CD4-positive, CD25-positive, alpha-beta regulatory T cell (primary cell): ENCODE measurements around the gene JMJD4. TPM values are rescaled to one million over a fixed set of nuclear protein-coding genes. Genes with fewer than 3 reads are reported as not detected.
A peak's percentile ranks its signal among the peaks of the same experiment; 100 is the strongest.

ENCODE experiments used
- ATAC-seq, 2 donors: fragments of 150-1000 bp; cut with Tn5 transposase; one replicate each; pipeline ENCODE4 v1.10.0; 2021; ENCODE audit warnings: low read depth in 2 of 2, moderate number of reproducible peaks in 2 of 2, moderate library complexity in 1 of 2
- DNase-seq, 3 donors: peaks; one replicate each; pipeline versions ENCODE4 v3.0.0 to v3.0.0-alpha.2; 2012 to 2022; ENCODE audit warnings: mixed read lengths in 1 of 3
- H3K27ac ChIP-seq: one replicate; pipeline ENCODE4 v1.7.0; 2013; ENCODE audit warnings: mild to moderate bottlenecking, low read length; ENCODE audit not compliant: insufficient read depth, poor library complexity, severe bottlenecking
- H3K27me3 ChIP-seq: one replicate; pipeline ENCODE4 v1.7.0; 2013; ENCODE audit warnings: low read length; ENCODE audit not compliant: control insufficient read depth, insufficient read depth
- H3K36me3 ChIP-seq: one replicate; pipeline ENCODE4 v1.7.0; 2013; ENCODE audit warnings: mild to moderate bottlenecking, low read length, moderate library complexity; ENCODE audit not compliant: control insufficient read depth, insufficient read depth
- H3K4me1 ChIP-seq: 2 replicates; pipeline ENCODE4 v1.7.0; 2013; ENCODE audit warnings: mild to moderate bottlenecking, low read length; ENCODE audit not compliant: insufficient read depth, control insufficient read depth, poor library complexity, severe bottlenecking
- H3K4me3 ChIP-seq: one replicate; pipeline ENCODE4 v1.7.0; 2013; ENCODE audit warnings: low read depth, mild to moderate bottlenecking, low read length, moderate library complexity
- H3K9me3 ChIP-seq, 2 experiments: 1 replicate in 1 of 2; 2 replicates in 1 of 2; pipeline ENCODE4 v1.7.0; 2013; ENCODE audit warnings: low read length in 2 of 2, mild to moderate bottlenecking in 1 of 2, moderate library complexity in 1 of 2; ENCODE audit not compliant: control insufficient read depth in 2 of 2
- H3K27ac Mint-ChIP-seq, 3 donors: one replicate each; pipeline ENCODE4 v1.8.0; 2020 to 2022; ENCODE audit warnings: mild to moderate bottlenecking in 3 of 3, mixed read lengths in 3 of 3, moderate library complexity in 2 of 3
- H3K27me3 Mint-ChIP-seq: one replicate; pipeline ENCODE4 v1.8.0; 2022; ENCODE audit warnings: mild to moderate bottlenecking, mixed read lengths
- H3K36me3 Mint-ChIP-seq: one replicate; pipeline ENCODE4 v1.8.0; 2020; ENCODE audit warnings: mixed read lengths
- H3K4me1 Mint-ChIP-seq, 4 donors: one replicate each; pipeline ENCODE4 v1.8.0; 2020 to 2022; ENCODE audit warnings: mixed read lengths in 4 of 4, mild to moderate bottlenecking in 1 of 4
- H3K4me3 Mint-ChIP-seq, 4 donors: one replicate each; pipeline ENCODE4 v1.8.0; 2020 to 2022; ENCODE audit warnings: mild to moderate bottlenecking in 4 of 4, mixed read lengths in 4 of 4, moderate library complexity in 3 of 4
- H3K9me3 Mint-ChIP-seq, 7 donors: one replicate each; pipeline ENCODE4 v1.8.0; 2020 to 2022; ENCODE audit warnings: mixed read lengths in 7 of 7, mild to moderate bottlenecking in 3 of 7, moderate library complexity in 2 of 7
- polyA plus RNA-seq, 4 donors: library from polyadenylated mRNA; unstranded; fragments of 300-500 nt; fragmentation: Illumina TruSeq; gene quantifications; one replicate each; pipeline ENCODE4 v1.2.3, GENCODE V29; 2021
- total RNA-seq: library from RNA; stranded (reverse); gene quantifications from one replicate; pipeline ENCODE4 v1.2.3, GENCODE V29; 2022

The JMJD4 gene
- total and polyA plus RNA-seq, 5 donors from 2014 or later: 9.7 to 28.9 (median 26.5) TPM

DNA sequence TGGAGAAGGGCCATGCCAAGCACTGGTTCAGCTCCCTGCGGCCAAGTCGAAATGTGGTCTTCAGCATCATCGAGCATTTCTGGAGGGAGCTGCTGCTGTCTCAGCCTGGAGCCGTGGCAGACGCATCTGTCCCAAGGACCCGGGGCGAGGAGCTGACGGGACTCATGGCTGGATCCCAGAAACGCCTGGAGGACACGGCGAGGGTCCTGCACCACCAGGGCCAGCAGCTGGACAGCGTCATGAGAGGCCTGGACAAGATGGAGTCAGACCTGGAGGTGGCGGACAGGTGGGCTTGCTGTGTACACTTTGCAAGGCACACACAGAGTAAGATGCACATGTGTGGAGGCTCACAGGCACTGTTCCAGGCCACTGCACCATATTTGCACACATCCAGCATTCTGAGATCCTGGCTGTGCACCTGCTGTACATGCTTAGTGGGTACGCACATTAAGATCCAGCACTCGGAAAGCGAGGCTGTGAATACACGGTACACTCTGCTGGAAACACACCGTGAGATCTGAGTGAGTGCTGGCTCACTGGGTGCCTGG is 12.9 kb upstream of the JMJD4 start:
- Mint-ChIP-seq H3K27me3 (no peaks in the 10 kb centered on the region), H3K36me3 (peaks cover 13% of the 10 kb centered on the region), H3K27ac (peak overlapping the region in 1 of 3 donors; percentile 55), H3K4me1 (peaks cover 18 to 61% (median 27%) of the 10 kb centered on the region in 4 donors), H3K9me3 (no peaks in the 10 kb centered on the region), H3K4me3 (no peak overlapping the region)
- Histone ChIP-seq H3K27ac (no peak overlapping the region), H3K36me3 (peaks cover 31% of the 10 kb centered on the region), H3K4me1 (peaks cover 22% of the 10 kb centered on the region), H3K27me3 (no peaks in the 10 kb centered on the region), H3K9me3 (no peaks in the 10 kb centered on the region), H3K4me3 (no peak overlapping the region)
- DNase-seq: no peak
- ATAC-seq: no peak

DNA sequence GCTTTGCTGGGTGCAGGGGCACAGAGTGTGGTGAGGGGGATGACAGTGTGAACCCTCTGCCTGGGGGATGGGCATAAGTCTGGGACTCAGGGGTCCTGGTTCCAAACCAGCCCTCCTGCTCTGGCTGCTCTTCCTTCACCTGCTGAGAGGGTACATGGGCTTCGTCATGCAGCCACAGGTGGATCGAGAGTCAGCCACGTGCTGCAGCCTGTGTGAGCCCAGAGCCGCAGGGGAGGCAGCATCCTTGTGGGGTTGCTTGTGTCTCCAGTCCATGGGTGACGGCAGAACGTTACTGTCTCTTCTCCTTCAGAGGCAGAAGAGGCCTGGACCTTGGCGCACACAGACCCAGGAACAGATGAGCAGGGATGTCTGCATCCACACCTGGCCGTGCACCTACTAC is 12.3 kb upstream of the JMJD4 start:
- H3K36me3 Mint-ChIP-seq: peaks cover 13% of the 10 kb centered on the region
- H3K27ac Mint-ChIP-seq: no peak overlapping the region
- H3K4me3 ChIP-seq: no peak overlapping the region

GRCh38 chr1:227746676-227747075 is 11.6 kb upstream of the JMJD4 start:
- H3K36me3 ChIP-seq: peaks cover 24% of the 10 kb centered on the region
- Mint-ChIP-seq H3K4me3 (peak overlapping the region in 2 of 4 donors; percentile 11 to 35), H3K4me1 (peaks cover 18 to 54% (median 25%) of the 10 kb centered on the region in 4 donors), H3K27ac (no peak overlapping the region), H3K36me3 (peaks cover 13% of the 10 kb centered on the region), H3K27me3 (no peaks in the 10 kb centered on the region), H3K9me3 (no peaks in the 10 kb centered on the region)
- no peak overlapping the region for H3K27ac ChIP-seq
- ATAC-seq: no peak
- peaks cover 22% of the 10 kb centered on the region for H3K4me1 ChIP-seq
- no peaks in the 10 kb centered on the region for H3K27me3 ChIP-seq
- H3K9me3 ChIP-seq: no peaks in the 10 kb centered on the region
- no peak overlapping the region for H3K4me3 ChIP-seq
- no peak for DNase-seq

More for the DNA sequence above, 12.3 kb upstream of the JMJD4 start:
- Mint-ChIP-seq H3K9me3 (no peaks in the 10 kb centered on the region), H3K4me1 (peaks cover 18 to 57% (median 26%) of the 10 kb centered on the region in 4 donors), H3K4me3 (peak overlapping the region in 1 of 4 donors; percentile 13), H3K27me3 (no peaks in the 10 kb centered on the region)
- no peak overlapping the region for H3K27ac ChIP-seq
- DNase-seq (no peak), ATAC-seq (no peak)
- H3K36me3 ChIP-seq: peaks cover 25% of the 10 kb centered on the region
- no peaks in the 10 kb centered on the region for H3K27me3 ChIP-seq
- peaks cover 22% of the 10 kb centered on the region for H3K4me1 ChIP-seq
- H3K9me3 ChIP-seq: no peaks in the 10 kb centered on the region

DNA sequence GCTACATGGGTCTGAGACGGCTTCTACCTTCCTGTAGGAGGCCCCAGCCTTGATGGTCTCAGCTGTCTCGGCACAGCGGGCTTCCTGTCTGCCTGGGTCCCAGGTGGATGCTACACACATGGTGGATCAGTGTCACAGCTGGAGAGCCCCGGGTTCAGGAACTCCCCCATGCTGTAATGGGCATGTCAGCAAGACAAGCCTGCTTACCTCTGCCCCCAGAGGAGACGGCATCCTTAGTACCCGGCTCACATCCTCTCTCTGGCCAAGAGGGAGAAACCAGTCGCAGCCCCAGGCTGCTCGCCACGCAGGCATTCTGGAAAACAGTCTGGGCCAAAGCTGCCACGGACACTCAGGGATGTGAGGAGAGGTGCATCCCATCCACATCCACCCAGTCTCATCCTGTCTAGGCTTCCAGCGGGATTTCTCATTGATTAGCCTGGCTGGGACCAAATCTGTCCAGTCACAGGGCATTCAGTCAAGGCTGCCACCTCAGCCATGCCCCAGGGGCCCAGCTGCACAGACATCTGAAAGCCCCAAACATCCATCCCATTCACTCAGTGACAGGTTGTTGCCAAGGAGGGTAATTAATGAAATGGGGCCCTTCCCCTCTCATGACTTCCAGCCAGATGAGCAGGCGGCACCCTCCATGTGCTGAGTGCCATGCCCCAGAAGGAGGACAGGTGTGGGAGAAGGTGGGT is 10.6 kb upstream of the JMJD4 start:
- Mint-ChIP-seq H3K27ac (peak overlapping the region in 2 of 3 donors; percentile 20 to 47), H3K27me3 (no peaks in the 10 kb centered on the region), H3K36me3 (peaks cover 10% of the 10 kb centered on the region), H3K4me3 (no peak overlapping the region), H3K9me3 (no peaks in the 10 kb centered on the region), H3K4me1 (peaks cover 18 to 61% (median 31%) of the 10 kb centered on the region in 4 donors)
- Histone ChIP-seq H3K4me1 (peaks cover 26% of the 10 kb centered on the region), H3K36me3 (peaks cover 24% of the 10 kb centered on the region), H3K4me3 (no peak overlapping the region), H3K27ac (no peak overlapping the region), H3K9me3 (no peaks in the 10 kb centered on the region), H3K27me3 (no peaks in the 10 kb centered on the region)
- DNase-seq (no peak), ATAC-seq (no peak)

DNA sequence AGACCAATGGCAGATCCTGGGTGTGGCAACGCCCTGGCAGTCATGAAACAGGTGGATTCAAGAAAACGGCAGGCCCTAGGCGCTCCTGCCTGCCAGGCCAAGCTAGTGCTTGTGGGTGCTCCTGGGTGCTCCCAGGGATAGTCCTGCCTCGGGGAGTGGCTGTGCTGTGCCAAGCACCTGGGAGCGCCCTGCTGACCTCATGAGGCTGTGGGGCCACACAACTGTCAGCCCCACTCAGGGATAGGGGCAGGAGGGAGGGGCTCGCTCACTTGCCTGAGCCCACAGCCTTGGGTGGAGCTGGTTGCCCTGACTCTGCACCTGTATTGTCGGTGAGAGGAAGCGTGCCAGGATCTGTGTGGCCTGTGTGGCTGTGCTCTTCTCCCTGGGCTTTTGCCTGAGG is 9.6 kb upstream of the JMJD4 start:
- Mint-ChIP-seq H3K27ac (peak overlapping the region in 1 of 3 donors; percentile 91), H3K4me3 (no peak overlapping the region), H3K36me3 (peaks cover 9% of the 10 kb centered on the region), H3K27me3 (no peaks in the 10 kb centered on the region), H3K9me3 (no peaks in the 10 kb centered on the region), H3K4me1 (peaks cover 17 to 67% (median 38%) of the 10 kb centered on the region in 4 donors)
- DNase-seq (peak in 1 of 3 donors; percentile 35), ATAC-seq (no peak)
- H3K27ac ChIP-seq: no peak overlapping the region
- H3K4me3 ChIP-seq: no peak overlapping the region
- peaks cover 17% of the 10 kb centered on the region for H3K36me3 ChIP-seq
- no peaks in the 10 kb centered on the region for H3K9me3 ChIP-seq
- no peaks in the 10 kb centered on the region for H3K27me3 ChIP-seq
- H3K4me1 ChIP-seq: peaks cover 26% of the 10 kb centered on the region

DNA sequence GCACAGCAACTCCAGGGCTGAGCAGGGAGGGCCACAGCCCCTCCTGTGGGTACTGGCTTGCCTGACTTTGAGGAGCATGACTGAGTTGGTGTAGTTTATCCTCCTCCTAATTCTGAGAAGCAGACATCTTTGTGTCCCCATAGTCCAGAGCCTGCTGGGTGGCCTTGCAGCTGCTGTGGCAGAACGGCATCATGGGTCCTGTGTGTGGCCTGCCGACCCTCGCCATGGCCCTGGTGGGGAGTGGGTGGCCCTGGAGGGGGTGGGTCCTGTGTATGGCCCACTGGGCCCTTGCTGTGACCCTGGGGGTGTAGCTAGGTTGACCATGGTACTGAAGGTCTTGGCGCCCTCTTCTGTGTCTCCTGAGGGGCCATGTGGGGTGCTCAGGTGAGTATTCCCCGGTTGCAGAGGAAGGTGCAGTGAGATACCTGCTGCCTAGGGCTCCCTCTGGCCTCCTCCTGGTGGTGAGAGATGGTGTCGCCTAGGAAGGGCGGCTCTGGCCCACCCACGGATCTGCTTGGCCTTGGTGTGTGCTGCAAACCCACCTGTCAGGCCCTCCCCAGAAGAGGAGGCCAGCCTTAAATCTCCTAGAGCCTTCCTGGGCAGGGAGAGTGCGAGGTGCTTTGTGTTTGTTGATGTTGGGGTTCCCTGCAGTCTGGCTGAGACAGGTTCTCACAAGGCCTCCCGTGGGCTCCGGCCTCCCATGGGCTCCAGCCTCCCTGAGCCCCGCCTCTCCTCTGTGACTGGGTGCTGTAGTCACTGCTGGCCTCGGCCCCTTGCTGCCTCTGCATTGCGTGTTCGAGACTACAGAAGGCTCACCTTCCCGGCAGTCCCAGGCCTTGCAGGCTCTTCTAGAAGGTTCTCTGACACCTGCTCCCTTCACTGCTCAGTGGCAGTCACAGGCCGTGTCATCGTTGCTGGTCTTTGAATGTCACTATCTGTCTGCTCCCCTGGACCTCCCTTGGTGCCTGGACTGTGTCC is 7.9 kb upstream of the JMJD4 start:
- no peaks in the 10 kb centered on the region for H3K36me3 Mint-ChIP-seq
- H3K4me1 ChIP-seq: peaks cover 18% of the 10 kb centered on the region
- H3K9me3 ChIP-seq: no peaks in the 10 kb centered on the region
- H3K36me3 ChIP-seq: peaks cover 5% of the 10 kb centered on the region
- H3K27ac Mint-ChIP-seq: no peak overlapping the region
- DNase-seq (no peak), ATAC-seq (no peak)
- H3K4me1 Mint-ChIP-seq: peaks cover 3 to 65% (median 33%) of the 10 kb centered on the region in 4 donors
- peak overlapping the region in 1 of 4 donors; percentile 10 for H3K4me3 Mint-ChIP-seq
- no peak overlapping the region for H3K27ac ChIP-seq
- no peaks in the 10 kb centered on the region for H3K27me3 Mint-ChIP-seq
- no peaks in the 10 kb centered on the region for H3K27me3 ChIP-seq
- H3K4me3 ChIP-seq: no peak overlapping the region
- H3K9me3 Mint-ChIP-seq: no peaks in the 10 kb centered on the region

GRCh38 chr1:227741166-227741870 is 6.2 kb upstream of the JMJD4 start:
- Mint-ChIP-seq H3K4me1 (peaks cover 3 to 76% (median 36%) of the 10 kb centered on the region in 4 donors), H3K27ac (peak overlapping the region in 1 of 3 donors; percentile 48), H3K4me3 (peak overlapping the region in 3 of 4 donors; percentile 30 to 44 (median 33)), H3K36me3 (no peaks in the 10 kb centered on the region), H3K9me3 (no peaks in the 10 kb centered on the region), H3K27me3 (no peaks in the 10 kb centered on the region)
- no peak for ATAC-seq
- H3K4me1 ChIP-seq: peaks cover 12% of the 10 kb centered on the region
- no peaks in the 10 kb centered on the region for H3K36me3 ChIP-seq
- H3K27ac ChIP-seq: no peak overlapping the region
- H3K27me3 ChIP-seq: no peaks in the 10 kb centered on the region
- H3K9me3 ChIP-seq: no peaks in the 10 kb centered on the region
- DNase-seq: no peak
- H3K4me3 ChIP-seq: no peak overlapping the region
